Panc1 (cell line): ENCODE data around the gene ZNF670. TPM values are rescaled to one million over a fixed set of nuclear protein-coding genes. Genes with fewer than 3 reads are reported as not detected.

ENCODE experiments used
- ATAC-seq: fragments of 200-7000 bp; cut with Tn5 transposase; 2 replicates; pipeline ENCODE4 v1.9.1; 2020; ENCODE audit warnings: mild to moderate bottlenecking, moderate library complexity
- BruUV-seq: library from RNA; stranded (reverse); fragments of 400-500 nt; replicated peaks from 2 replicates; lab custom pipeline; 2021; lab: Mats Ljungman, UMichigan
- CTCF ChIA-PET: fragments of 300-600 bp; sonication (Branson Sonifier 250); formaldehyde crosslinking; loops from one replicate; lab custom pipeline; 2022; ENCODE audit warnings: antibody characterized with exemption; lab: Charles Lee
- POLR2A ChIA-PET: fragments of 300-600 bp; sonication (Branson Sonifier 250); formaldehyde crosslinking; loops from one replicate; lab custom pipeline; 2022; ENCODE audit warnings: antibody characterized with exemption; lab: Charles Lee
- DNase-seq: peaks from one replicate; pipeline ENCODE4 v3.0.0-alpha.2; 2010; ENCODE audit warnings: low read depth, low spot score
- H3K27ac ChIP-seq: 2 replicates; pipeline ENCODE4 v1.5.1; 2011; ENCODE audit warnings: mild to moderate bottlenecking, low read length, inconsistent platforms
- H3K27me3 ChIP-seq: fragments of 200-500 bp; sonication (Bioruptor generic); 2 replicates; pipeline ENCODE4 v1.6.0; 2014; ENCODE audit warnings: low read length, inconsistent platforms; ENCODE audit not compliant: control insufficient read depth, insufficient read depth
- H3K36me3 ChIP-seq: fragments of 200-500 bp; sonication (Bioruptor generic); 2 replicates; pipeline ENCODE4 v1.5.1; 2014; ENCODE audit warnings: inconsistent platforms, mild to moderate bottlenecking, low read length, moderate library complexity; ENCODE audit not compliant: control insufficient read depth, insufficient read depth
- H3K4me1 ChIP-seq: 2 replicates; pipeline ENCODE4 v1.5.1; 2011; ENCODE audit warnings: inconsistent platforms, mild to moderate bottlenecking, low read length, moderate library complexity; ENCODE audit not compliant: control insufficient read depth, insufficient read depth
- H3K4me3 ChIP-seq, 2 experiments: 2 replicates each; pipeline ENCODE4 v1.5.1; 2011 to 2012; ENCODE audit warnings: low read depth in 2 of 2, low read length in 2 of 2, mild to moderate bottlenecking in 2 of 2, inconsistent platforms in 1 of 2, moderate library complexity in 1 of 2
- H3K9me3 ChIP-seq: fragments of 200-500 bp; sonication (Bioruptor generic); 2 replicates; pipeline ENCODE4 v1.5.1; 2014; ENCODE audit warnings: low read depth, mild to moderate bottlenecking, inconsistent platforms, low read length, moderate library complexity; ENCODE audit not compliant: control insufficient read depth, insufficient read depth
- CTCF ChIP-seq: fragments of 450-650 bp; IDR thresholded peaks from 2 replicates; pipeline ENCODE4 v1.5.1; 2017; ENCODE audit warnings: mild to moderate bottlenecking
- POLR2AphosphoS5 ChIP-seq: IDR thresholded peaks from 2 replicates; pipeline ENCODE4 v1.6.1; 2012; ENCODE audit warnings: mild to moderate bottlenecking, low read depth, low read length, moderate library complexity
- REST ChIP-seq, 2 experiments: IDR thresholded peaks; 2 replicates each; pipeline ENCODE4 v1.6.1; 2011 to 2012; ENCODE audit warnings: low read depth in 2 of 2, control low read depth in 1 of 2, low read length in 1 of 2, mild to moderate bottlenecking in 1 of 2, moderate library complexity in 1 of 2; ENCODE audit not compliant: insufficient read depth in 1 of 2
- SIN3A ChIP-seq: IDR thresholded peaks from 2 replicates; pipeline ENCODE4 v1.6.1; 2012; ENCODE audit warnings: low read depth, mild to moderate bottlenecking, low read length, moderate library complexity, borderline replicate concordance; ENCODE audit not compliant: insufficient read depth
- TCF7L2 ChIP-seq: IDR thresholded peaks from 2 replicates; pipeline ENCODE4 v1.6.1; 2011; ENCODE audit warnings: mild to moderate bottlenecking, low read depth, low read length, inconsistent platforms
- in situ Hi-C: cut with HindIII; loops from 2 replicates; pipeline ENCODE4 v1.10.0; 2016; ENCODE audit warnings: low sequenced_read_pairs, low pct_unique_long_range_greater_than_20kb
- intact Hi-C: fragments of 100-400 bp; cut with micrococcal nuclease; formaldehyde crosslinking; loops from one replicate; pipeline ENCODE4 v1.10.0; 2022; ENCODE audit not compliant: unreplicated experiment
- total RNA-seq: library from RNA; stranded (reverse); gene quantifications from one replicate; pipeline ENCODE4 v1.2.1, GENCODE V29; 2021; ENCODE audit not compliant: unreplicated experiment

The ZNF670 gene
- total RNA-seq, 1 experiment from 2014 or later = 6.4 TPM

- Histone ChIP-seq H3K27me3 (no peaks in the 10 kb centered on the region), H3K4me3 (no peak overlapping the region), H3K27ac (no peak overlapping the region), H3K9me3 (peaks cover 52% of the 10 kb centered on the region), H3K4me1 (no peaks in the 10 kb centered on the region), H3K36me3 (no peaks in the 10 kb centered on the region)
- BruUV-seq = no TSS peak
- in situ Hi-C loops = no loop called here
- ChIA-PET CTCF (no interaction called here), POLR2A (no interaction called here)
- intact Hi-C loops = no loop called here
- no peak for DNase-seq
- TF ChIP-seq POLR2AphosphoS5 = no peak
- no peak for TF ChIP-seq TCF7L2
- no peak for ATAC-seq
These were observed 14.3 kb downstream of the ZNF670 start for GRCh38 chr1:247064304-247064703.

GRCh38 chr1:247060771-247061170, 17.8 kb downstream of the ZNF670 start:
- in situ Hi-C loops = no loop called here
- DNase-seq = no peak
- intact Hi-C loops = no loop called here

More at GRCh38 chr1:247060771-247061170, 17.8 kb downstream of the ZNF670 start:
- no peaks in the 10 kb centered on the region for H3K27me3 ChIP-seq
- no peak overlapping the region for H3K4me3 ChIP-seq
- H3K27ac ChIP-seq = no peak overlapping the region
- H3K4me1 ChIP-seq = no peaks in the 10 kb centered on the region
- peaks cover 71% of the 10 kb centered on the region for H3K9me3 ChIP-seq
- TF ChIP-seq SIN3A (no peak), TCF7L2 (no peak), CTCF (no peak), POLR2AphosphoS5 (no peak), REST (IDR thresholded peaks at IDR 0.05; ENCODE audit: insufficient read depth in 1 of 2, low read depth in 2 of 2, low read length in 1 of 2) (no peak)
- POLR2A ChIA-PET = no interaction called here
- H3K36me3 ChIP-seq = no peaks in the 10 kb centered on the region
- CTCF ChIA-PET = no interaction called here
- BruUV-seq = no TSS peak
- ATAC-seq = no peak
